ENCODE results near the gene ANKRD65.
"Not testable (repeated sequence)": the region's sequence is repeated elsewhere in the genome, so short reads cannot be mapped to it uniquely, and the experiment has no call there.

ANKRD65 gene

GRCh38 chr1:1373815-1374588, 47.1 kb downstream of the ANKRD65 start:
- DNase-seq (ENCODE audit: low read depth in 4 of 4, low spot score in 1 of 4): no peak

DNA sequence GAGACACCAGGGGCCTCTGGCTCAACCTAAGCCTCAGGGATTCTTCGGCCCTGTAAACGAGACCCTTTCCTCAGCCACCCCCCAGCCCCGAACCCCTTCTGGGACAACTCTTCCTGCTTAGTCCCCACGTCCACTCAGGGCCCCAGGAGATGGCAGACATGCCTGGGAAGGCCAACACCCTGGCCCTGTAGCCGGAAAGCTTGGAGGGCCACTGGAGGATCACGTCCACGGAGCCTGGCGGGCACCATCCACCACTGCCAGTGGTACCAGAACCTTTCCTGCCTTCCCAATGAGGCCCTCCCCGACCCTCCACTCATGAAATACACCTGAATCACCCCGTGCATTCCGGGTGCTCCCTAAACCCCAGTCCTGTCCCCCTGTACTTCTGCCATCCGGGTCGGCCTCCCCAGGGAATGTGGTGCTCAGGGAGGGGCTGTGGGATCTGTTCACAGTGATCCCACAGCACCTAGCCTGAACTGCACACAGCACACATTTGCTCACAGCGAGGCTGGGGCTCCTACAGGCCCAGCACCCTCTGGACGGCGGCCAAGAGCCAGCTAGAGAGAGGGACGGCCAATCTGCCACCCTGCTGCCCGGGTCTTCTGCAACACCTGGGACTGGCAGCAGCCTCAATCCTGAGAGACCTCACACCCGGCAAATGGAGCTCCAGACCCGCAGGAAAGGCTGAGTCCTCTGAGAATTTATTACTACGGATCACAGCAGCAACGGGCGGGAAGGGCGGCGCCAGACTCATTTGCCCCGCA, 47.8 kb downstream of the ANKRD65 start:
- no peak for DNase-seq (ENCODE audit: low read depth in 4 of 4, low spot score in 1 of 4)

GRCh38 chr1:1371746-1372711, 49.0 kb downstream of the ANKRD65 start:
- peak; percentile 69 to 74 (median 72) for DNase-seq (ENCODE audit: low read depth in 4 of 4, low spot score in 1 of 4)

DNA sequence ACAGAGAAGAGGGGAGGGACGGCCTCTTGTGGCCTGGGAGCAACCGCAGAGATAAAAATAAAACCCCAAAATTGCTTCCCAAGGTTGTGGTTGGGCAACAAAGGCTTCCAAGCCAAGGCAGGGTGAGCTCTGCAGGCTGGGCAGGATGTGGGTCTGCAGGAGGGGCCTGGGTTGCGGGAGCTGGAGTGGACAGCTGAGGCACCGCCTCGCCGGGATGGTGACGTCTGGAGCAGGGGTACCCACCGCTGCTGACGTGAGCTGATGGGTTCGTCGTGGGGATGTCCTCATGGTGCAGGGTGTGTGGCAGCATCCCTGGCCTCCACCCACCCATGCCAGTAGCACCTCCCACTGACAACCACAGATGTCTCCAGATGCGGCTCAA, 49.7 kb downstream of the ANKRD65 start:
- DNase-seq (ENCODE audit: low read depth in 4 of 4, low spot score in 1 of 4): no peak

GRCh38 chr1:1370771-1371300, 50.2 kb downstream of the ANKRD65 start:
- DNase-seq (ENCODE audit: low read depth in 4 of 4, low spot score in 1 of 4): no peak

DNA sequence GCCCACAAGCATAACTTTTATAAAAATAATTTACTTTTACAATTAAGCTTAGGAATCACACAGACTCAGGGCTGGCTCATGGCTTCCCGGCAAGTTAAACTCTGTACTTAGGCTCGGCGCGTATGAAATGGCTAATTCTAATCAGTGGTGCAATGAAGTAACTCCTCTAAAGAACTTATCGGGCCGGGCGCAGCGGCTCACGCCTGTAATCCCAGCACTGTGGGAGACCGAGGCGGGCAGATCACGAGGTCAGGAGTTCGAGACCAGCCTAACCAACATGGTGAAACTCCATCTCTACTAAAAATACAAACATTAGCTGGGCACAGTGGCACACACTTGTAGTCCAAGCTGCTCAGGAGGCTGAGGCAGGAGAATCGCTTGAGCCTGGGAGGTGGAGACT, 51.0 kb downstream of the ANKRD65 start:
- DNase-seq (ENCODE audit: low read depth in 4 of 4, low spot score in 1 of 4): not testable (repeated sequence)

Data from stimulated activated CD4-positive, alpha-beta T cell treated with anti-CD3 and anti-CD28 coated beads, Interleukin-1b, Interleukin-23, amount 100 ng/mL, for 24 hours (primary cell).